Left lung (tissue), 10 donors: ENCODE measurements around the gene MAP3K7CL. TPM values are rescaled to one million over a fixed set of nuclear protein-coding genes. Genes with fewer than 3 reads are reported as not detected.

Experiments used
- ATAC-seq: fragments of 200-7000 bp; cut with Tn5 transposase; one replicate; pipeline ENCODE4 v1.9.1; 2020; ENCODE audit warnings: moderate library complexity
- DNase-seq, 4 donors: peaks; one replicate each; pipeline ENCODE4 v3.0.0-alpha.2; 2013 to 2020
- H3K27ac ChIP-seq, 2 donors: fragments of 200-600 bp; sonication (generic) in 1 of 2; one replicate each; pipeline versions ENCODE4 v1.5.0 to v1.8.0; 2020 to 2021
- H3K27me3 ChIP-seq, 2 donors: fragments of 200-600 bp; sonication (generic) in 1 of 2; one replicate each; pipeline versions ENCODE4 v1.5.0 to v1.8.0; 2020 to 2021
- H3K36me3 ChIP-seq, 2 donors: fragments of 200-600 bp; sonication (generic) in 1 of 2; one replicate each; pipeline versions ENCODE4 v1.5.0 to v1.8.0; 2020 to 2021
- H3K4me1 ChIP-seq, 2 donors: fragments of 200-600 bp; one replicate each; pipeline ENCODE4 v1.8.0; 2021
- H3K4me3 ChIP-seq, 2 donors: fragments of 200-600 bp; sonication (generic) in 1 of 2; one replicate each; pipeline versions ENCODE4 v1.5.0 to v1.8.0; 2020 to 2021; ENCODE audit warnings: mild to moderate bottlenecking in 1 of 2
- H3K9me3 ChIP-seq, 2 donors: fragments of 200-600 bp; sonication (generic) in 1 of 2; one replicate each; pipeline versions ENCODE4 v1.5.0 to v1.8.0; 2020 to 2021
- intact Hi-C, 2 donors: fragments of 100-400 bp; cut with DNase I; formaldehyde crosslinking; loops; one replicate each; pipeline versions ENCODE4 v1.11.2 to v1.14.2; 2022
- polyA plus RNA-seq, 6 donors: library from polyadenylated mRNA; unstranded; fragments of 120-200 nt; gene quantifications; one replicate each; pipeline ENCODE4 v1.2.1, GENCODE V29; 2013; ENCODE audit not compliant: insufficient read length in 6 of 6
- total RNA-seq, 2 donors: library from RNA; stranded (reverse); fragmentation: NEBNext Ultra II Directional; extraction: Animal tissue kit (Norgen Biotek cat#: 25700); gene quantifications; one replicate each; pipeline ENCODE4 v1.2.1, GENCODE V29; 2021
- TF ChIP-seq, protein P1 (sequence below), 2 donors: fragments of 200-600 bp; sonication (generic) in 1 of 2; IDR thresholded peaks; one replicate each; pipeline versions ENCODE4 v1.5.0 to v1.8.0; 2021; ENCODE audit warnings: antibody characterized with exemption in 2 of 2
- donor health status: DM: no; HTN: yes; CAD: no.
- donor health status: DM: no; HTN: no; CAD: no.

The MAP3K7CL gene
- total and polyA plus RNA-seq, 8 donors, result 5.0 to 8.5 (median 6.8) TPM

DNA sequence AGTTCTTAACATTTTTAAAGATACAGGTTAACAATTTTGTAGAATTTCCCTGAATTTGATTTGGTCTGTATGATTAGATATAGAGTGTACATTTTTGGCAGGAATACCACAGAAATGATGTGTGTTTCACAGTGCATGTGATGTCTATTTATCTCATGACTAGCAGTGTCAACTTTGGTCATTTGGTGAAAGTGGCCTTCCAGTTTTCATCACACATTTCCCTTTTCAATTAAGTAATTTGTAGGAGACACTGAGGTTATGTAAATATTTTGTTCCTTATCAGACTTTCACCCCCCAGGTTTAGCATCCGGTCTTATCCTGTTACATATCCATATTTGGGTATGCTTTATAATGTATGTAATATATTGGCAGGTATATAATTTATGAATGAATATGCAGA lies 41.8 kb downstream of the MAP3K7CL start:
- Histone ChIP-seq H3K9me3 (no peaks in the 10 kb centered on the region), H3K27ac (peak overlapping the region in 1 of 2 donors; percentile 46), H3K27me3 (no peaks in the 10 kb centered on the region), H3K36me3 (no peaks in the 10 kb centered on the region), H3K4me1 (peaks cover 0 to 56% of the 10 kb centered on the region in 2 donors), H3K4me3 (no peak overlapping the region)
- no peak for ATAC-seq
- intact Hi-C loops, result no loop called here
- TF ChIP-seq, protein P1, sequence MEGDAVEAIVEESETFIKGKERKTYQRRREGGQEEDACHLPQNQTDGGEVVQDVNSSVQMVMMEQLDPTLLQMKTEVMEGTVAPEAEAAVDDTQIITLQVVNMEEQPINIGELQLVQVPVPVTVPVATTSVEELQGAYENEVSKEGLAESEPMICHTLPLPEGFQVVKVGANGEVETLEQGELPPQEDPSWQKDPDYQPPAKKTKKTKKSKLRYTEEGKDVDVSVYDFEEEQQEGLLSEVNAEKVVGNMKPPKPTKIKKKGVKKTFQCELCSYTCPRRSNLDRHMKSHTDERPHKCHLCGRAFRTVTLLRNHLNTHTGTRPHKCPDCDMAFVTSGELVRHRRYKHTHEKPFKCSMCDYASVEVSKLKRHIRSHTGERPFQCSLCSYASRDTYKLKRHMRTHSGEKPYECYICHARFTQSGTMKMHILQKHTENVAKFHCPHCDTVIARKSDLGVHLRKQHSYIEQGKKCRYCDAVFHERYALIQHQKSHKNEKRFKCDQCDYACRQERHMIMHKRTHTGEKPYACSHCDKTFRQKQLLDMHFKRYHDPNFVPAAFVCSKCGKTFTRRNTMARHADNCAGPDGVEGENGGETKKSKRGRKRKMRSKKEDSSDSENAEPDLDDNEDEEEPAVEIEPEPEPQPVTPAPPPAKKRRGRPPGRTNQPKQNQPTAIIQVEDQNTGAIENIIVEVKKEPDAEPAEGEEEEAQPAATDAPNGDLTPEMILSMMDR (IDR thresholded peaks at IDR 0.05), result no peak
- no peak for DNase-seq

DNA sequence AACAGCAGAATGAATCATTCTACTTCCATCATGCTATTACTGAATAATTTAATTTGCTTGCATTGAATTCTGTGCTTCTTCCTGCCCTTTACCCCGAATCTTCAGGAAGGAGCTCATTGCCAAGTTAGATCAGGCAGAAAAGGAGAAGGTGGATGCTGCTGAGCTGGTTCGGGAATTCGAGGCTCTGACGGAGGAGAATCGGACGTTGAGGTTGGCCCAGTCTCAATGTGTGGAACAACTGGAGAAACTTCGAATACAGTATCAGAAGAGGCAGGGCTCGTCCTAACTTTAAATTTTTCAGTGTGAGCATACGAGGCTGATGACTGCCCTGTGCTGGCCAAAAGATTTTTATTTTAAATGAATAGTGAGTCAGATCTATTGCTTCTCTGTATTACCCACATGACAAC lies 44.2 kb downstream of the MAP3K7CL start:
- TF ChIP-seq, protein P1 (IDR thresholded peaks at IDR 0.05), result no peak
- no peaks in the 10 kb centered on the region for H3K9me3 ChIP-seq
- no peaks in the 10 kb centered on the region for H3K36me3 ChIP-seq
- ATAC-seq, result no peak
- H3K27me3 ChIP-seq, result no peaks in the 10 kb centered on the region
- peaks cover 0 to 41% of the 10 kb centered on the region in 2 donors for H3K4me1 ChIP-seq
- peak in 1 of 4 donors; percentile 46 for DNase-seq
- H3K27ac ChIP-seq, result peak overlapping the region; percentile 45 to 50
- H3K4me3 ChIP-seq, result no peak overlapping the region
- intact Hi-C loops, result no loop called here

DNA sequence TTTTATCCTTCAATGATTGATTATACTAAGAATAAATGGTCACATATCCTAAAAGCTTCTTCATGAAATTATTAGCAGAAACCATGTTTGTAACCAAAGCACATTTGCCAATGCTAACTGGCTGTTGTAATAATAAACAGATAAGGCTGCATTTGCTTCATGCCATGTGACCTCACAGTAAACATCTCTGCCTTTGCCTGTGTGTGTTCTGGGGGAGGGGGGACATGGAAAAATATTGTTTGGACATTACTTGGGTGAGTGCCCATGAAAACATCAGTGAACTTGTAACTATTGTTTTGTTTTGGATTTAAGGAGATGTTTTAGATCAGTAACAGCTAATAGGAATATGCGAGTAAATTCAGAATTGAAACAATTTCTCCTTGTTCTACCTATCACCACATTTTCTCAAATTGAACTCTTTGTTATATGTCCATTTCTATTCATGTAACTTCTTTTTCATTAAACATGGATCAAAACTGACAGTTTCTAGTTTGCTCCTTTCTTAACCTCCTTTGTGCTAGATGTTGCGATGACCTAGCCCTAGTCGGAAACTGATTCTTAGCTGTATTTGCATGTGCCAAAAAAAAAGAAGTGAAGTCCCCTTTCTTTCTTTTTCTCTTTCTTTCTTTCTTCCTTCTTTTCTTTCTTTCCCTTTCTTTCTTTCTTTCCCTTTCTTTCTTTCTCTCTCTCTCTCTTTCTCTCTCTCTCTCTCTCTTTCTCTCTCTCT lies 45.1 kb downstream of the MAP3K7CL start:
- TF ChIP-seq, protein P1 (IDR thresholded peaks at IDR 0.05), result no peak
- H3K36me3 ChIP-seq, result no peaks in the 10 kb centered on the region
- no peak overlapping the region for H3K4me3 ChIP-seq
- H3K27me3 ChIP-seq, result no peaks in the 10 kb centered on the region
- peak overlapping the region; percentile 45 to 50 for H3K27ac ChIP-seq
- H3K9me3 ChIP-seq, result no peaks in the 10 kb centered on the region
- DNase-seq (peak in 2 of 4 donors; percentile 94), ATAC-seq (peak; percentile 38)
- H3K4me1 ChIP-seq, result peaks cover 0 to 36% of the 10 kb centered on the region in 2 donors
- intact Hi-C loops, result no loop called here

DNA sequence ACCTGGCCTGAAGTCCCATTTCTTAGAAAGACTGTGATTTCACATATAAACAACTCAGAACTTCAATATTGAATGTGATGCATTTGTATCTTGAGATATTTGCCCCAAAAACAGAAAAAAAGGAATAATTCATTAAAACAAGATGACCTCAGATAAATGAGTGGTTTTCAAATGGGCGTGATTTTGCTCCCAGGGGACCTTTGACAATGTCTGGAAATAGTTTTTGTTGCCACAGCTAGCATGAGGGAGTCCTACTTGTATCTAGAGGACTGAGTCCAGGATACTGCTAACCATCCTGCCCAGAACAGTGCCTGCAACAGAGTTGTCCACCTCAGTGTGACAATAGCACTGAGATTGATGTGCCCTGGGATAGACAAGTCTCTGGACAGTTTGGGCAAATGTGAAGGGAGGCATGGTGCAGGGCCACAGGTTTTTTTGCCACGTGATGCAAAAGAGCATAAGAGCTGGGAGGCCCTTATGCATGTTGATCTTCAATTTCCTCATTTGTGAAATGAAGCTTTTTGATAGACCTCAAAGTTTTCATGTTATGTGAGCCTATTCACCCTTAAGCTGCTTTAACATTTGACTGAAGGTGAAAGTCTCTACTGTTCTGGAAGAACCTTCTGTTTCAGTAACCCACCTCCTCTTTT lies 46.2 kb downstream of the MAP3K7CL start:
- H3K4me3 ChIP-seq, result no peak overlapping the region
- DNase-seq (no peak), ATAC-seq (no peak)
- H3K9me3 ChIP-seq, result no peaks in the 10 kb centered on the region
- no peak overlapping the region for H3K27ac ChIP-seq
- no peaks in the 10 kb centered on the region for H3K27me3 ChIP-seq
- H3K36me3 ChIP-seq, result no peaks in the 10 kb centered on the region
- TF ChIP-seq, protein P1 (IDR thresholded peaks at IDR 0.05), result no peak
- intact Hi-C loops, result no loop called here
- peaks cover 0 to 33% of the 10 kb centered on the region in 2 donors for H3K4me1 ChIP-seq

GRCh38 chr21:29177800-29178199 lies 47.4 kb downstream of the MAP3K7CL start:
- intact Hi-C loops, result no loop called here
- DNase-seq, result no peak
- TF ChIP-seq, protein P1 (IDR thresholded peaks at IDR 0.05), result no peak
- H3K27me3 ChIP-seq, result no peaks in the 10 kb centered on the region
- no peak for ATAC-seq
- no peak overlapping the region for H3K27ac ChIP-seq
- H3K36me3 ChIP-seq, result no peaks in the 10 kb centered on the region
- no peak overlapping the region for H3K4me3 ChIP-seq
- H3K4me1 ChIP-seq, result peaks cover 6 to 34% of the 10 kb centered on the region in 2 donors
- no peaks in the 10 kb centered on the region for H3K9me3 ChIP-seq
